Measurements from ENCODE around the gene ZNF488.

ZNF488 gene

GRCh38 chr10:47415520-47416304 lies 31.6 kb upstream of the ZNF488 start:
- Histone ChIP-seq H3K27ac (ENCODE audit: low read depth, low read length, poor library complexity, severe bottlenecking) (no peak overlapping the region), H3F3A (ENCODE audit: insufficient read depth, low read length) (no peaks in the 10 kb centered on the region), H3K9ac (ENCODE audit: low read length) (no peak overlapping the region), H4K20me1 (ENCODE audit: insufficient read depth, low read length) (no peaks in the 10 kb centered on the region), H3K27me3 (ENCODE audit: insufficient read depth, low read length) (no peaks in the 10 kb centered on the region), H2AFZ (ENCODE audit: low read length) (no peak overlapping the region), H3K4me1 (ENCODE audit: insufficient read depth, low read length, severe bottlenecking) (no peaks in the 10 kb centered on the region), H3K4me2 (ENCODE audit: low read length) (no peak overlapping the region), H3K9me3 (ENCODE audit: low read length) (no peaks in the 10 kb centered on the region), H3K36me3 (ENCODE audit: insufficient read depth, low read length) (no peaks in the 10 kb centered on the region), H3K79me2 (ENCODE audit: insufficient read depth, low read length) (no peaks in the 10 kb centered on the region), H3K4me3 (ENCODE audit: low read depth, low read length, poor library complexity, severe bottlenecking) (no peak overlapping the region), H3K9me2 (ENCODE audit: low read depth, low read length) (no peaks in the 10 kb centered on the region)
- TF ChIP-seq CTCF (IDR thresholded peaks at IDR 0.05; ENCODE audit: low read length): no peak
- TF ChIP-seq EZH2 (IDR thresholded peaks at IDR 0.05; ENCODE audit: borderline replicate concordance, low read length): no peak

GRCh38 chr10:47414752-47415519 lies 30.8 kb upstream of the ZNF488 start:
- no peak for TF ChIP-seq EZH2 (IDR thresholded peaks at IDR 0.05; ENCODE audit: borderline replicate concordance, low read length)
- no peak for TF ChIP-seq CTCF (IDR thresholded peaks at IDR 0.05; ENCODE audit: low read length)
- Histone ChIP-seq H3K4me2 (ENCODE audit: low read length) (no peak overlapping the region), H3K9ac (ENCODE audit: low read length) (no peak overlapping the region), H3K9me2 (ENCODE audit: low read depth, low read length) (no peaks in the 10 kb centered on the region), H3K36me3 (ENCODE audit: insufficient read depth, low read length) (no peaks in the 10 kb centered on the region), H3K27ac (ENCODE audit: low read depth, low read length, poor library complexity, severe bottlenecking) (no peak overlapping the region), H3K9me3 (ENCODE audit: low read length) (no peaks in the 10 kb centered on the region), H3K4me3 (ENCODE audit: low read depth, low read length, poor library complexity, severe bottlenecking) (no peak overlapping the region), H4K20me1 (ENCODE audit: insufficient read depth, low read length) (no peaks in the 10 kb centered on the region), H3K79me2 (ENCODE audit: insufficient read depth, low read length) (no peaks in the 10 kb centered on the region), H2AFZ (ENCODE audit: low read length) (no peak overlapping the region), H3K27me3 (ENCODE audit: insufficient read depth, low read length) (no peaks in the 10 kb centered on the region), H3K4me1 (ENCODE audit: insufficient read depth, low read length, severe bottlenecking) (no peaks in the 10 kb centered on the region), H3F3A (ENCODE audit: insufficient read depth, low read length) (no peaks in the 10 kb centered on the region)

- H3K4me3 ChIP-seq (ENCODE audit: low read depth, low read length, poor library complexity, severe bottlenecking): no peak overlapping the region
- H3K9me3 ChIP-seq (ENCODE audit: low read length): no peaks in the 10 kb centered on the region
- H3F3A ChIP-seq (ENCODE audit: insufficient read depth, low read length): no peaks in the 10 kb centered on the region
- no peaks in the 10 kb centered on the region for H3K36me3 ChIP-seq (ENCODE audit: insufficient read depth, low read length)
- H3K4me2 ChIP-seq (ENCODE audit: low read length): no peak overlapping the region
- TF ChIP-seq EZH2 (IDR thresholded peaks at IDR 0.05; ENCODE audit: borderline replicate concordance, low read length) (no peak), CTCF (IDR thresholded peaks at IDR 0.05; ENCODE audit: low read length) (no peak)
- no peak overlapping the region for H3K9ac ChIP-seq (ENCODE audit: low read length)
- no peak overlapping the region for H3K27ac ChIP-seq (ENCODE audit: low read depth, low read length, poor library complexity, severe bottlenecking)
- no peaks in the 10 kb centered on the region for H3K79me2 ChIP-seq (ENCODE audit: insufficient read depth, low read length)
- H2AFZ ChIP-seq (ENCODE audit: low read length): no peak overlapping the region
- no peaks in the 10 kb centered on the region for H3K9me2 ChIP-seq (ENCODE audit: low read depth, low read length)
- H3K4me1 ChIP-seq (ENCODE audit: insufficient read depth, low read length, severe bottlenecking): no peaks in the 10 kb centered on the region
- H4K20me1 ChIP-seq (ENCODE audit: insufficient read depth, low read length): no peaks in the 10 kb centered on the region
- H3K27me3 ChIP-seq (ENCODE audit: insufficient read depth, low read length): no peaks in the 10 kb centered on the region
These were observed 30.1 kb upstream of the ZNF488 start for GRCh38 chr10:47414227-47414592.
